ENCODE data around the gene MTSS2.

Gene MTSS2

DNA sequence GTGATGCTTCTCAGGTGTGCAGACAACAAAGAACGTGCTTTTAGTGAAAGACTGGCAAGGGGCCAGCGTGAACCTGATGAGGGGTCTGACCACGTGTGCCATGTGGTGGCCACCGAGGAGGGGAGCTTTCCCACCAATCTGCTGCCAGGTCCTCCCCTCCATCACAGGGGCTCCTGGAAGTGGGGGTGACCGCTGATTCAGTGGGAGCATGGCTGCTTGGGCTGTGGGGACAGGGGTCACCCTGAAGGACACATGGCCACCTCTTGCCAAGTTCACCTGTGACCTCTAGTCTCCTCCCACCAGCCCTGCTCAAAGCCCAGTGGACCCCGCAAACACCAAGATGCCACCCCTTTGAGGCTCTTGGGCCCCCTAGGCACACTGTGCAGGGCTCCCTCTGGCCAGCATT lies 37.9 kb upstream of the MTSS2 start:
- no peak for DNase-seq (ENCODE audit: extremely low spot score)
- TF ChIP-seq SUZ12 (IDR thresholded peaks at IDR 0.05) = no peak
- TF ChIP-seq, protein P1, sequence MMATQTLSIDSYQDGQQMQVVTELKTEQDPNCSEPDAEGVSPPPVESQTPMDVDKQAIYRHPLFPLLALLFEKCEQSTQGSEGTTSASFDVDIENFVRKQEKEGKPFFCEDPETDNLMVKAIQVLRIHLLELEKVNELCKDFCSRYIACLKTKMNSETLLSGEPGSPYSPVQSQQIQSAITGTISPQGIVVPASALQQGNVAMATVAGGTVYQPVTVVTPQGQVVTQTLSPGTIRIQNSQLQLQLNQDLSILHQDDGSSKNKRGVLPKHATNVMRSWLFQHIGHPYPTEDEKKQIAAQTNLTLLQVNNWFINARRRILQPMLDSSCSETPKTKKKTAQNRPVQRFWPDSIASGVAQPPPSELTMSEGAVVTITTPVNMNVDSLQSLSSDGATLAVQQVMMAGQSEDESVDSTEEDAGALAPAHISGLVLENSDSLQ (IDR thresholded peaks at IDR 0.05) = no peak
- no peak for TF ChIP-seq ARNT (IDR thresholded peaks at IDR 0.05)
- TF ChIP-seq SP1 (IDR thresholded peaks at IDR 0.05) = no peak
- TF ChIP-seq NFRKB (IDR thresholded peaks at IDR 0.05) = no peak
- TF ChIP-seq CTBP1 (IDR thresholded peaks at IDR 0.05; ENCODE audit: borderline replicate concordance) = no peak
- TF ChIP-seq L3MBTL2 (conservative IDR thresholded peaks at IDR 0.05) = no peak
- TF ChIP-seq LEF1 (IDR thresholded peaks at IDR 0.05; ENCODE audit: borderline replicate concordance) = no peak
- no peak for TF ChIP-seq ELF4 (IDR thresholded peaks at IDR 0.05)
- TF ChIP-seq HDGF (IDR thresholded peaks at IDR 0.05; ENCODE audit: borderline replicate concordance) = no peak
- TF ChIP-seq FOXM1 (IDR thresholded peaks at IDR 0.05; ENCODE audit: borderline replicate concordance) = no peak
- no peak for TF ChIP-seq FOXK2 (IDR thresholded peaks at IDR 0.05)
- TF ChIP-seq BHLHE40 (IDR thresholded peaks at IDR 0.05; ENCODE audit: borderline replicate concordance) = no peak
- no peak for TF ChIP-seq ZNF384 (IDR thresholded peaks at IDR 0.05)
- TF ChIP-seq TARDBP (IDR thresholded peaks at IDR 0.05) = no peak
- TF ChIP-seq FOXA1 (IDR thresholded peaks at IDR 0.05) = no peak
- POLR2A ChIA-PET = no interaction called here
- CTCF ChIA-PET = no interaction called here

GRCh38 chr16:70721202-70721963 lies 35.5 kb upstream of the MTSS2 start:
- CTCF ChIA-PET = no interaction called here
- POLR2A ChIA-PET = no interaction called here
- TF ChIP-seq ARNT (IDR thresholded peaks at IDR 0.05) = no peak
- no peak for TF ChIP-seq LEF1 (IDR thresholded peaks at IDR 0.05; ENCODE audit: borderline replicate concordance)
- no peak for TF ChIP-seq HDGF (IDR thresholded peaks at IDR 0.05; ENCODE audit: borderline replicate concordance)
- no peak for TF ChIP-seq BHLHE40 (IDR thresholded peaks at IDR 0.05; ENCODE audit: borderline replicate concordance)
- TF ChIP-seq FOXK2 (IDR thresholded peaks at IDR 0.05) = no peak
- no peak for TF ChIP-seq NFRKB (IDR thresholded peaks at IDR 0.05)
- TF ChIP-seq FOXA1 (IDR thresholded peaks at IDR 0.05) = no peak
- no peak for TF ChIP-seq ZNF384 (IDR thresholded peaks at IDR 0.05)
- no peak for TF ChIP-seq CTBP1 (IDR thresholded peaks at IDR 0.05; ENCODE audit: borderline replicate concordance)
- TF ChIP-seq, protein P1 (IDR thresholded peaks at IDR 0.05) = no peak
- TF ChIP-seq L3MBTL2 (conservative IDR thresholded peaks at IDR 0.05) = no peak
- no peak for TF ChIP-seq TARDBP (IDR thresholded peaks at IDR 0.05)
- TF ChIP-seq SP1 (IDR thresholded peaks at IDR 0.05) = no peak
- no peak for TF ChIP-seq FOXM1 (IDR thresholded peaks at IDR 0.05; ENCODE audit: borderline replicate concordance)
- no peak for TF ChIP-seq SUZ12 (IDR thresholded peaks at IDR 0.05)
- TF ChIP-seq ELF4 (IDR thresholded peaks at IDR 0.05) = no peak
- DNase-seq (ENCODE audit: extremely low spot score) = no peak

DNA sequence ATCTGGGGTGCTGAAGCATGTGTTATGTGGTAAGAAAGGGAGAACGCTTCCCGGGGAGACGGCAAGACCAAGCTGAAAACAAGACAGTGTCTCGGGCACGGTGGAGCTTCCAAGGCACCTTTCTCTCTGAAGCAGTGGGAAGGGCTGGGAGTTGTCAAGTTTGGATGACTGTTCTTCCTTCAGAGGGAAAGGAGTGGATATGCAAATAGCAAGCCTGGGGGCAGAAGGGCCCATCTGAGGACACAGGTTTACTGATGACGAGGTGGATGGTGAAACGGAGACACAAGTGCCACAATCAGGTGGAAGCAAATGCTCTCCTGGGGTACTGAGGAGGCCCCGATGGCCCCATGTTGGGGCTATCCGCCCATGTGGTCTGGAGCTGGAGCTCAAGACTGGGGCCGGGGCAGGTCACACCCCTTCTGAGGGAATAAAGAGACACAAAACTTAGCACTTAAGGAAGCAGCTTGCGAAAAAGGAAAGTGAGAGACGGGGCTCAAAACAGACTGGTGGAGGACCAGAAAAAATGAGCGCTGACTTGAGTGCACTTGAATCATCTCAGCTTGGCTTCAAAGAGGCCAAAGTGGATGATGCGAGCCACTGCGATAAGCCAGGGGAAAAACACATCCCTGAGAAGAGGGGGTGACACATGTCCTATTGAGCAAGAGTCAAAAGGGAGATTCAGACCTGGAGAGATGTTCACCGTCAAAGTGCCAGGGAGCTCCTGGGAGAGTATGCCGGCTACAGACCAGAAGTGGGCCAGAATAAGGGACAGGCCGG lies 34.8 kb upstream of the MTSS2 start:
- ChIA-PET POLR2A (no interaction called here), CTCF (no interaction called here)
- no peak for DNase-seq (ENCODE audit: extremely low spot score)
- TF ChIP-seq ARNT (IDR thresholded peaks at IDR 0.05) (no peak), FOXK2 (IDR thresholded peaks at IDR 0.05) (no peak), LEF1 (IDR thresholded peaks at IDR 0.05; ENCODE audit: borderline replicate concordance) (no peak), SP1 (IDR thresholded peaks at IDR 0.05) (no peak), BHLHE40 (IDR thresholded peaks at IDR 0.05; ENCODE audit: borderline replicate concordance) (no peak), ELF4 (IDR thresholded peaks at IDR 0.05) (no peak), TARDBP (IDR thresholded peaks at IDR 0.05) (no peak), NFRKB (IDR thresholded peaks at IDR 0.05) (no peak), L3MBTL2 (conservative IDR thresholded peaks at IDR 0.05) (no peak), FOXA1 (IDR thresholded peaks at IDR 0.05) (no peak)

- DNase-seq (ENCODE audit: extremely low spot score) = no peak
- ChIA-PET CTCF (no interaction called here), POLR2A (no interaction called here)
- TF ChIP-seq LEF1 (IDR thresholded peaks at IDR 0.05; ENCODE audit: borderline replicate concordance) (no peak), FOXM1 (IDR thresholded peaks at IDR 0.05; ENCODE audit: borderline replicate concordance) (no peak), SP1 (IDR thresholded peaks at IDR 0.05) (no peak), ZNF384 (IDR thresholded peaks at IDR 0.05) (no peak), ARNT (IDR thresholded peaks at IDR 0.05) (no peak), BHLHE40 (IDR thresholded peaks at IDR 0.05; ENCODE audit: borderline replicate concordance) (no peak), CTBP1 (IDR thresholded peaks at IDR 0.05; ENCODE audit: borderline replicate concordance) (no peak), FOXK2 (IDR thresholded peaks at IDR 0.05) (no peak), ELF4 (IDR thresholded peaks at IDR 0.05) (no peak), SUZ12 (IDR thresholded peaks at IDR 0.05) (no peak), NFRKB (IDR thresholded peaks at IDR 0.05) (no peak), TARDBP (IDR thresholded peaks at IDR 0.05) (no peak), FOXA1 (IDR thresholded peaks at IDR 0.05) (no peak), HDGF (IDR thresholded peaks at IDR 0.05; ENCODE audit: borderline replicate concordance) (no peak), L3MBTL2 (conservative IDR thresholded peaks at IDR 0.05) (no peak)
- TF ChIP-seq, protein P1 (IDR thresholded peaks at IDR 0.05) = no peak
Observed at GRCh38 chr16:70717065-70717464, 31.2 kb upstream of the MTSS2 start.

- ChIA-PET POLR2A (no interaction called here), CTCF (no interaction called here)
- TF ChIP-seq FOXK2 (IDR thresholded peaks at IDR 0.05) (no peak), BHLHE40 (IDR thresholded peaks at IDR 0.05; ENCODE audit: borderline replicate concordance) (no peak), ARNT (IDR thresholded peaks at IDR 0.05) (no peak), SUZ12 (IDR thresholded peaks at IDR 0.05) (no peak), FOXM1 (IDR thresholded peaks at IDR 0.05; ENCODE audit: borderline replicate concordance) (no peak), CTBP1 (IDR thresholded peaks at IDR 0.05; ENCODE audit: borderline replicate concordance) (no peak), LEF1 (IDR thresholded peaks at IDR 0.05; ENCODE audit: borderline replicate concordance) (no peak), NFRKB (IDR thresholded peaks at IDR 0.05) (no peak), HDGF (IDR thresholded peaks at IDR 0.05; ENCODE audit: borderline replicate concordance) (no peak), SP1 (IDR thresholded peaks at IDR 0.05) (no peak)
- TF ChIP-seq, protein P1 (IDR thresholded peaks at IDR 0.05) = no peak
- DNase-seq (ENCODE audit: extremely low spot score) = no peak
Observed at GRCh38 chr16:70715860-70716357, 30.1 kb upstream of the MTSS2 start.

All from HEK293T (cell line).